K562 (cell line): ENCODE results near the gene GP1BA. TPM values are rescaled to one million over a fixed set of nuclear protein-coding genes. Genes with fewer than 3 reads are reported as not detected.

Experiments
- CBX1 ChIP-seq: sonication (generic); IDR thresholded peaks from 2 replicates; pipeline ENCODE4 v1.6.1; 2016; ENCODE audit warnings: antibody characterized with exemption, low read depth, mild to moderate bottlenecking
- CEBPB ChIP-seq: fragments of 450-650 bp; IDR thresholded peaks from 2 replicates; pipeline ENCODE4 v1.6.1; 2016; ENCODE audit warnings: missing genetic modification characterization, missing compliant biosample characterization
- CREB1 ChIP-seq, 2 experiments: sonication (generic) in 1 of 2; formaldehyde crosslinking in 1 of 2; IDR thresholded peaks; 2 replicates each; pipeline versions ENCODE4 v1.6.1 to v1.8.0; 2012 to 2022; ENCODE audit warnings: inconsistent platforms in 1 of 2, mild to moderate bottlenecking in 1 of 2, missing genetic modification reagents in 1 of 2, moderate library complexity in 1 of 2
- CXXC5 ChIP-seq: fragments of 250-450 bp; sonication (Bioruptor Pico); IDR thresholded peaks from 2 replicates; pipeline ENCODE4 v1.8.0; 2022; ENCODE audit warnings: inconsistent platforms, mild to moderate bottlenecking, moderate library complexity
- GTF2A2 ChIP-seq: IDR thresholded peaks from 2 replicates; pipeline ENCODE4 v1.6.1; 2016; ENCODE audit warnings: mild to moderate bottlenecking, missing genetic modification characterization, missing compliant biosample characterization
- ID3 ChIP-seq, 2 experiments: fragments of 250-450 bp in 1 of 2; fragments of 450-650 bp in 1 of 2; sonication (Bioruptor Pico) in 1 of 2; IDR thresholded peaks; 2 replicates each; pipeline versions ENCODE4 v1.6.1 to v1.8.0; 2016 to 2021; ENCODE audit warnings: mild to moderate bottlenecking in 2 of 2, moderate library complexity in 2 of 2, missing compliant biosample characterization in 1 of 2, missing genetic modification characterization in 1 of 2
- REST ChIP-seq, 2 experiments: fragments of 450-650 bp; formaldehyde crosslinking in 1 of 2; IDR thresholded peaks; 2 replicates each; pipeline versions ENCODE4 v1.4.0 to v1.6.1; 2014 to 2020; ENCODE audit warnings: mild to moderate bottlenecking in 2 of 2, borderline replicate concordance in 1 of 2, low read depth in 1 of 2
- RFX7 ChIP-seq: fragments of 250-450 bp; sonication (Bioruptor Pico); IDR thresholded peaks from 2 replicates; pipeline ENCODE4 v1.5.1; 2021; ENCODE audit warnings: mild to moderate bottlenecking
- SMAD4 ChIP-seq: fragments of 250-450 bp; sonication (Bioruptor Pico); conservative IDR thresholded peaks from 2 replicates; pipeline ENCODE4 v1.8.0; 2021; ENCODE audit warnings: inconsistent platforms, mild to moderate bottlenecking, moderate library complexity
- TAF1 ChIP-seq: IDR thresholded peaks from 2 replicates; pipeline ENCODE4 v1.6.1; 2011; ENCODE audit warnings: mild to moderate bottlenecking, low read length, moderate library complexity; ENCODE audit not compliant: insufficient read depth, control insufficient read depth, severe bottlenecking; ENCODE audit errors: extremely low read depth
- TAF15 ChIP-seq: fragments of 200-400 bp; formaldehyde crosslinking; IDR thresholded peaks from 2 replicates; pipeline ENCODE4 v1.6.1; 2017; ENCODE audit warnings: mild to moderate bottlenecking, low read depth, low read length, moderate library complexity
- YY1 ChIP-seq, 3 experiments: IDR thresholded peaks; 2 replicates each; pipeline ENCODE4 v1.6.1; 2011; ENCODE audit warnings: low read length in 2 of 3, mild to moderate bottlenecking in 2 of 3, moderate library complexity in 2 of 3, borderline replicate concordance in 1 of 3, control low read depth in 1 of 3, low read depth in 1 of 3; ENCODE audit not compliant: insufficient read depth in 3 of 3, insufficient replicate concordance in 2 of 3, control insufficient read depth in 1 of 3, insufficient read length in 1 of 3; ENCODE audit errors: extremely low read depth in 1 of 3
- ZBTB49 ChIP-seq: sonication (generic); formaldehyde crosslinking; IDR thresholded peaks from 2 replicates; pipeline ENCODE4 v1.8.0; 2022; ENCODE audit warnings: missing genetic modification reagents, mild to moderate bottlenecking, borderline replicate concordance
- ZNF316 ChIP-seq: fragments of 450-650 bp; IDR thresholded peaks from 2 replicates; pipeline ENCODE4 v1.6.1; 2016
- polyA plus RNA-seq, 8 experiments: library from polyadenylated mRNA; depleted of rRNA in 4 of 8; stranded (reverse) in 5 of 8; unstranded in 3 of 8; fragments of >200 nt; fragmentation: Nextera tagmentation in 2 of 8; fragmentation: Illumina TruSeq in 1 of 8; extraction: Ambion mirVana in 2 of 8; extraction: Trizol in 1 of 8; gene quantifications; 2 replicates each; pipeline versions ENCODE4 v1.2.1 to v1.2.3, GENCODE V29; 2011 to 2014; ENCODE audit warnings: inconsistent platforms in 1 of 8, missing spikeins in 1 of 8
- total RNA-seq, 7 experiments: library from RNA; depleted of rRNA in 6 of 7; stranded (reverse); fragments of >200 nt in 6 of 7; fragmentation: Illumina TruSeq in 2 of 7; extraction: Trizol in 2 of 7; gene quantifications; 2 replicates each; pipeline versions ENCODE4 v1.2.1 to v1.2.3, GENCODE V29; 2011 to 2021; ENCODE audit warnings: low replicate concordance in 1 of 7

Gene GP1BA
- total and polyA plus RNA-seq, 9 of the 15 experiments (the other 6 are each of a cell fraction or from before 2014, with no cell fraction given): 0.01 TPM; not detected in 8

- TF ChIP-seq REST (IDR thresholded peaks at IDR 0.05; ENCODE audit: borderline replicate concordance) (peak; percentile 72), REST (CRISPR knock-in tag; IDR thresholded peaks at IDR 0.05; ENCODE audit: low read depth) (no peak), TAF1 (peak; percentile 5), SMAD4 (CRISPR knock-in tag) (peak; percentile 18), ID3 (CRISPR knock-in tag; IDR thresholded peaks at IDR 0.05) (no peak), ID3 (tag; IDR thresholded peaks at IDR 0.05) (no peak), GTF2A2 (tag) (no peak), CBX1 (no peak), ZNF316 (no peak), ZBTB49 (no peak), RFX7 (CRISPR knock-in tag) (no peak), TAF15 (no peak), CXXC5 (CRISPR knock-in tag) (peak; percentile 63), YY1 (IDR thresholded peaks at IDR 0.05; ENCODE audit: borderline replicate concordance in 1 of 3, control insufficient read depth in 1 of 3, extremely low read depth in 1 of 3, insufficient read depth in 3 of 3, insufficient read length in 1 of 3, insufficient replicate concordance in 2 of 3, low read depth in 1 of 3, low read length in 2 of 3) (peak in 1 of 3 experiments; percentile 2), CREB1 (IDR thresholded peaks at IDR 0.05) (no peak), CREB1 (CRISPR knock-in tag; IDR thresholded peaks at IDR 0.05) (no peak), CEBPB (tag) (peak; percentile 5)
Observed at GRCh38 chr17:4948931-4949320, 16.8 kb downstream of the GP1BA start (continued).
